Esophagus squamous epithelium (tissue), 4 donors: Measurements from ENCODE around the gene KIAA1671.

Experiments used
- POLR2A ChIP-seq, 4 donors: fragments of 450-650 bp; IDR thresholded peaks; one replicate each; pipeline ENCODE4 v1.6.1; 2017; ENCODE audit warnings: antibody characterized with exemption in 4 of 4, mild to moderate bottlenecking in 4 of 4, moderate library complexity in 3 of 4
- TF ChIP-seq, protein P1 (sequence below), 6 experiments: fragments of 450-650 bp in 4 of 6; fragments of 200-600 bp in 2 of 6; sonication (generic) in 2 of 6; IDR thresholded peaks; one replicate each; pipeline ENCODE4 v1.5.1; 2016 to 2019; ENCODE audit warnings: antibody characterized with exemption in 6 of 6, mild to moderate bottlenecking in 4 of 6, moderate library complexity in 4 of 6

DNA sequence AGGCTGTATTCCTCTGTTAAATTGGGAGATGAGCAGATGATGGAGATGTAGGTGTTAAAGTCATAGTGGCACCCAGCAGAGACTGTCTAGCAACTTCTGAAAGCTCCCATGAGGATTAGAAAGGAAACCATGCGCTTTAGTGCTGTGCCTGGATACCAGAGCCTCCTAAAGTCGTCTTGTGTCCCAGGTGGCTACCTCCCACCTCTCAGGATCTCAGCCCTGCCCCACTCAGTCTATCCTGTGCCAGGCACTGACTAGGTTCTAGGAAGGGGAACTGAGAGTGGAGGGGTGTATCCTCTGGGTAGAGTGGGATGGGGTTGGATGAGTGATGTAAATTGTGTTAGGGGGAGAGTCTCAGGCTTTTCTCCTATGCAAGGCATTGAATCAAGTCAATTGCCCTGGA lies 60.2 kb downstream of the KIAA1671 start:
- TF ChIP-seq, protein P1, sequence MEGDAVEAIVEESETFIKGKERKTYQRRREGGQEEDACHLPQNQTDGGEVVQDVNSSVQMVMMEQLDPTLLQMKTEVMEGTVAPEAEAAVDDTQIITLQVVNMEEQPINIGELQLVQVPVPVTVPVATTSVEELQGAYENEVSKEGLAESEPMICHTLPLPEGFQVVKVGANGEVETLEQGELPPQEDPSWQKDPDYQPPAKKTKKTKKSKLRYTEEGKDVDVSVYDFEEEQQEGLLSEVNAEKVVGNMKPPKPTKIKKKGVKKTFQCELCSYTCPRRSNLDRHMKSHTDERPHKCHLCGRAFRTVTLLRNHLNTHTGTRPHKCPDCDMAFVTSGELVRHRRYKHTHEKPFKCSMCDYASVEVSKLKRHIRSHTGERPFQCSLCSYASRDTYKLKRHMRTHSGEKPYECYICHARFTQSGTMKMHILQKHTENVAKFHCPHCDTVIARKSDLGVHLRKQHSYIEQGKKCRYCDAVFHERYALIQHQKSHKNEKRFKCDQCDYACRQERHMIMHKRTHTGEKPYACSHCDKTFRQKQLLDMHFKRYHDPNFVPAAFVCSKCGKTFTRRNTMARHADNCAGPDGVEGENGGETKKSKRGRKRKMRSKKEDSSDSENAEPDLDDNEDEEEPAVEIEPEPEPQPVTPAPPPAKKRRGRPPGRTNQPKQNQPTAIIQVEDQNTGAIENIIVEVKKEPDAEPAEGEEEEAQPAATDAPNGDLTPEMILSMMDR (IDR thresholded peaks at IDR 0.05): no peak
- TF ChIP-seq POLR2A (IDR thresholded peaks at IDR 0.05): no peak
